HepG2 (cell line): ENCODE measurements around the gene TMEM127. TPM values are rescaled to one million over a fixed set of nuclear protein-coding genes. Genes with fewer than 3 reads are reported as not detected.

Source experiments
- ARID4A ChIP-seq: sonication (generic); formaldehyde crosslinking; IDR thresholded peaks from 2 replicates; pipeline ENCODE4 v1.5.0; 2020; ENCODE audit warnings: mild to moderate bottlenecking, missing genetic modification reagents, borderline replicate concordance
- HDAC1 ChIP-seq: sonication (generic); formaldehyde crosslinking; IDR thresholded peaks from 2 replicates; pipeline ENCODE4 v1.5.1; 2020; ENCODE audit warnings: mild to moderate bottlenecking, missing genetic modification reagents
- MZF1 ChIP-seq: sonication (generic); formaldehyde crosslinking; IDR thresholded peaks from 2 replicates; pipeline ENCODE4 v1.8.1; 2023; ENCODE audit warnings: mild to moderate bottlenecking, missing genetic modification reagents, borderline replicate concordance
- NR0B2 ChIP-seq: sonication (generic); formaldehyde crosslinking; IDR thresholded peaks from 2 replicates; pipeline ENCODE4 v1.4.0; 2020; ENCODE audit warnings: mild to moderate bottlenecking, missing genetic modification reagents
- POGZ ChIP-seq: sonication (generic); formaldehyde crosslinking; IDR thresholded peaks from 2 replicates; pipeline ENCODE4 v1.4.0; 2020; ENCODE audit warnings: mild to moderate bottlenecking, missing genetic modification reagents
- SMYD3 ChIP-seq: sonication (generic); formaldehyde crosslinking; IDR thresholded peaks from 2 replicates; pipeline ENCODE4 v1.8.1; 2023; ENCODE audit warnings: mild to moderate bottlenecking, missing genetic modification reagents
- SOX5 ChIP-seq: IDR thresholded peaks from 2 replicates; pipeline ENCODE4 v1.6.1; 2016; ENCODE audit warnings: borderline replicate concordance
- THAP7 ChIP-seq: sonication (generic); formaldehyde crosslinking; IDR thresholded peaks from 2 replicates; pipeline ENCODE4 v1.8.1; 2023; ENCODE audit warnings: mild to moderate bottlenecking, missing genetic modification reagents
- TRIM24 ChIP-seq: sonication (generic); formaldehyde crosslinking; IDR thresholded peaks from 2 replicates; pipeline ENCODE4 v1.8.0; 2022; ENCODE audit warnings: mild to moderate bottlenecking, missing genetic modification reagents
- ZBTB7B ChIP-seq: sonication (generic); formaldehyde crosslinking; IDR thresholded peaks from 2 replicates; pipeline ENCODE4 v1.4.0; 2020; ENCODE audit warnings: missing genetic modification reagents
- ZNF446 ChIP-seq: sonication (generic); formaldehyde crosslinking; IDR thresholded peaks from 2 replicates; pipeline ENCODE4 v1.5.0; 2020; ENCODE audit warnings: mild to moderate bottlenecking, missing genetic modification reagents
- ZNF616 ChIP-seq: sonication (generic); formaldehyde crosslinking; IDR thresholded peaks from 2 replicates; pipeline ENCODE4 v1.5.0; 2020; ENCODE audit warnings: low read depth, mild to moderate bottlenecking, missing genetic modification reagents
- ZNF737 ChIP-seq: sonication (generic); formaldehyde crosslinking; IDR thresholded peaks from 2 replicates; pipeline ENCODE4 v1.5.0; 2020; ENCODE audit warnings: missing genetic modification reagents, mild to moderate bottlenecking, borderline replicate concordance
- ZNF891 ChIP-seq: sonication (generic); formaldehyde crosslinking; IDR thresholded peaks from 2 replicates; pipeline ENCODE4 v1.5.0; 2020; ENCODE audit warnings: mild to moderate bottlenecking, missing genetic modification reagents
- polyA plus RNA-seq, 8 experiments: library from polyadenylated mRNA; depleted of rRNA in 3 of 8; stranded (reverse) in 7 of 8; unstranded in 1 of 8; fragments of >200 nt; fragmentation: Illumina TruSeq in 4 of 8; extraction: Trizol in 4 of 8; gene quantifications; 2 replicates each; pipeline versions ENCODE4 v1.2.1 to v1.2.3, GENCODE V29; 2011 to 2016; ENCODE audit warnings: low read depth in 4 of 8, missing spikeins in 1 of 8, mixed read lengths in 1 of 8; ENCODE audit not compliant: insufficient read depth in 1 of 8
- total RNA-seq, 5 experiments: library from RNA; depleted of rRNA; stranded (reverse); fragments of >200 nt; fragmentation: Illumina TruSeq; extraction: Trizol; gene quantifications; 2 replicates each; pipeline ENCODE4 v1.2.3, GENCODE V29; 2016; ENCODE audit warnings: low read depth in 1 of 5
- TF ChIP-seq, protein P1 (sequence below): sonication (generic); formaldehyde crosslinking; IDR thresholded peaks from 2 replicates; pipeline ENCODE4 v1.4.0; 2020; ENCODE audit warnings: missing genetic modification reagents
- TF ChIP-seq, protein P2 (sequence below): sonication (generic); formaldehyde crosslinking; IDR thresholded peaks from 2 replicates; pipeline ENCODE4 v1.4.0; 2020; ENCODE audit warnings: missing genetic modification reagents
- TF ChIP-seq, protein P3 (sequence below): sonication (generic); formaldehyde crosslinking; IDR thresholded peaks from 2 replicates; pipeline ENCODE4 v1.5.1; 2020; ENCODE audit warnings: mild to moderate bottlenecking, missing genetic modification reagents, moderate library complexity

The TMEM127 gene
- total and polyA plus RNA-seq, 2 of the 13 experiments (the other 11 are each of a cell fraction or from before 2014, with no cell fraction given) = 21.5 to 33.9 TPM

DNA sequence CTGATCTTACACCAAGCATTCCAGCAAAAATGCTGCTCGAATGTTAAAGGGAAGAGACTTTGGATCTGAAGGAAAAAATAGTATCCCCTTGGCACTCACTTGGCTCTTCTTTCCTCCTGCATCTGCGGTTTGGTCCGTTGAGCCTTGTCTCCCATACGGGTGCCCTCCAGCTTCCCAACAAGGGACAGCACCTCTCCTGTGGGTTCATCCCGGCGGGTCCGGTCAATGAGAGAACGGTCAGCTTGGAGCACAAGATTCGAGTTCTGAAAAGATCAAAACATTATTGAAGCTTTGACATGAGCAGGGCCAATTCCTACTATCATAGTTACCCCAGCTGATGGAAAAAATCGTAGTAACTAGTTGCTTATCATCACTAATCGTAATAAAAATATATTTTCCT is 38.8 kb upstream of the TMEM127 start (continued):
- TF ChIP-seq, protein P1, sequence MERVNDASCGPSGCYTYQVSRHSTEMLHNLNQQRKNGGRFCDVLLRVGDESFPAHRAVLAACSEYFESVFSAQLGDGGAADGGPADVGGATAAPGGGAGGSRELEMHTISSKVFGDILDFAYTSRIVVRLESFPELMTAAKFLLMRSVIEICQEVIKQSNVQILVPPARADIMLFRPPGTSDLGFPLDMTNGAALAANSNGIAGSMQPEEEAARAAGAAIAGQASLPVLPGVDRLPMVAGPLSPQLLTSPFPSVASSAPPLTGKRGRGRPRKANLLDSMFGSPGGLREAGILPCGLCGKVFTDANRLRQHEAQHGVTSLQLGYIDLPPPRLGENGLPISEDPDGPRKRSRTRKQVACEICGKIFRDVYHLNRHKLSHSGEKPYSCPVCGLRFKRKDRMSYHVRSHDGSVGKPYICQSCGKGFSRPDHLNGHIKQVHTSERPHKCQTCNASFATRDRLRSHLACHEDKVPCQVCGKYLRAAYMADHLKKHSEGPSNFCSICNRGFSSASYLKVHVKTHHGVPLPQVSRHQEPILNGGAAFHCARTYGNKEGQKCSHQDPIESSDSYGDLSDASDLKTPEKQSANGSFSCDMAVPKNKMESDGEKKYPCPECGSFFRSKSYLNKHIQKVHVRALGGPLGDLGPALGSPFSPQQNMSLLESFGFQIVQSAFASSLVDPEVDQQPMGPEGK (CRISPR knock-in tag) = no peak
- no peak for TF ChIP-seq NR0B2 (CRISPR knock-in tag)
- TF ChIP-seq ARID4A (CRISPR knock-in tag) = no peak
- TF ChIP-seq SMYD3 = no peak
- TF ChIP-seq ZNF446 (CRISPR knock-in tag) = no peak
- no peak for TF ChIP-seq HDAC1 (CRISPR knock-in tag)
- TF ChIP-seq ZNF891 = no peak
- TF ChIP-seq POGZ (CRISPR knock-in tag) = no peak
- TF ChIP-seq, protein P2, sequence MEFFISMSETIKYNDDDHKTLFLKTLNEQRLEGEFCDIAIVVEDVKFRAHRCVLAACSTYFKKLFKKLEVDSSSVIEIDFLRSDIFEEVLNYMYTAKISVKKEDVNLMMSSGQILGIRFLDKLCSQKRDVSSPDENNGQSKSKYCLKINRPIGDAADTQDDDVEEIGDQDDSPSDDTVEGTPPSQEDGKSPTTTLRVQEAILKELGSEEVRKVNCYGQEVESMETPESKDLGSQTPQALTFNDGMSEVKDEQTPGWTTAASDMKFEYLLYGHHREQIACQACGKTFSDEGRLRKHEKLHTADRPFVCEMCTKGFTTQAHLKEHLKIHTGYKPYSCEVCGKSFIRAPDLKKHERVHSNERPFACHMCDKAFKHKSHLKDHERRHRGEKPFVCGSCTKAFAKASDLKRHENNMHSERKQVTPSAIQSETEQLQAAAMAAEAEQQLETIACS (CRISPR knock-in tag) = no peak
- TF ChIP-seq ZBTB7B (CRISPR knock-in tag) = no peak
- TF ChIP-seq, protein P3, sequence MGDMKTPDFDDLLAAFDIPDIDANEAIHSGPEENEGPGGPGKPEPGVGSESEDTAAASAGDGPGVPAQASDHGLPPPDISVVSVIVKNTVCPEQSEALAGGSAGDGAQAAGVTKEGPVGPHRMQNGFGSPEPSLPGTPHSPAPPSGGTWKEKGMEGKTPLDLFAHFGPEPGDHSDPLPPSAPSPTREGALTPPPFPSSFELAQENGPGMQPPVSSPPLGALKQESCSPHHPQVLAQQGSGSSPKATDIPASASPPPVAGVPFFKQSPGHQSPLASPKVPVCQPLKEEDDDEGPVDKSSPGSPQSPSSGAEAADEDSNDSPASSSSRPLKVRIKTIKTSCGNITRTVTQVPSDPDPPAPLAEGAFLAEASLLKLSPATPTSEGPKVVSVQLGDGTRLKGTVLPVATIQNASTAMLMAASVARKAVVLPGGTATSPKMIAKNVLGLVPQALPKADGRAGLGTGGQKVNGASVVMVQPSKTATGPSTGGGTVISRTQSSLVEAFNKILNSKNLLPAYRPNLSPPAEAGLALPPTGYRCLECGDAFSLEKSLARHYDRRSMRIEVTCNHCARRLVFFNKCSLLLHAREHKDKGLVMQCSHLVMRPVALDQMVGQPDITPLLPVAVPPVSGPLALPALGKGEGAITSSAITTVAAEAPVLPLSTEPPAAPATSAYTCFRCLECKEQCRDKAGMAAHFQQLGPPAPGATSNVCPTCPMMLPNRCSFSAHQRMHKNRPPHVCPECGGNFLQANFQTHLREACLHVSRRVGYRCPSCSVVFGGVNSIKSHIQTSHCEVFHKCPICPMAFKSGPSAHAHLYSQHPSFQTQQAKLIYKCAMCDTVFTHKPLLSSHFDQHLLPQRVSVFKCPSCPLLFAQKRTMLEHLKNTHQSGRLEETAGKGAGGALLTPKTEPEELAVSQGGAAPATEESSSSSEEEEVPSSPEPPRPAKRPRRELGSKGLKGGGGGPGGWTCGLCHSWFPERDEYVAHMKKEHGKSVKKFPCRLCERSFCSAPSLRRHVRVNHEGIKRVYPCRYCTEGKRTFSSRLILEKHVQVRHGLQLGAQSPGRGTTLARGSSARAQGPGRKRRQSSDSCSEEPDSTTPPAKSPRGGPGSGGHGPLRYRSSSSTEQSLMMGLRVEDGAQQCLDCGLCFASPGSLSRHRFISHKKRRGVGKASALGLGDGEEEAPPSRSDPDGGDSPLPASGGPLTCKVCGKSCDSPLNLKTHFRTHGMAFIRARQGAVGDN (CRISPR knock-in tag) = no peak
- TF ChIP-seq THAP7 (CRISPR knock-in tag) = no peak
- 0 out of 2 replicates have a peak, but pooled peaks have one; percentile 7 for TF ChIP-seq SOX5 (CRISPR knock-in tag)
- no peak for TF ChIP-seq MZF1 (CRISPR knock-in tag)
- 0 out of 2 replicates have a peak, but pooled peaks have one; percentile 19 for TF ChIP-seq ZNF616 (CRISPR knock-in tag)
- TF ChIP-seq TRIM24 (CRISPR knock-in tag) = no peak
- no peak for TF ChIP-seq ZNF737 (CRISPR knock-in tag)
